ENCODE measurements around the gene GPR34. TPM values are rescaled to one million over a fixed set of nuclear protein-coding genes. Genes with fewer than 3 reads are reported as not detected.

GPR34 gene
- polyA plus RNA-seq, 1 experiment, result not detected

GRCh38 chrX:41661366-41662095 is 27.2 kb upstream of the GPR34 start:
- POLR2A ChIA-PET, result no interaction called here
- CTCF ChIA-PET, result no interaction called here
- TF ChIP-seq CTCF (IDR thresholded peaks at IDR 0.05; ENCODE audit: low read depth, low read length), result no peak
- DNase-seq (ENCODE audit: low read depth, low spot score), result no peak
- H3K27me3 ChIP-seq (ENCODE audit: control insufficient read depth, insufficient read depth, low read length), result no peaks in the 10 kb centered on the region
- H3K27ac ChIP-seq (ENCODE audit: low read depth, low read length), result no peak overlapping the region
- no peak overlapping the region for H3K4me3 ChIP-seq (ENCODE audit: low read depth, low read length)
- H3K9me3 ChIP-seq (ENCODE audit: control insufficient read depth, insufficient read depth, low read length), result no peaks in the 10 kb centered on the region

DNA sequence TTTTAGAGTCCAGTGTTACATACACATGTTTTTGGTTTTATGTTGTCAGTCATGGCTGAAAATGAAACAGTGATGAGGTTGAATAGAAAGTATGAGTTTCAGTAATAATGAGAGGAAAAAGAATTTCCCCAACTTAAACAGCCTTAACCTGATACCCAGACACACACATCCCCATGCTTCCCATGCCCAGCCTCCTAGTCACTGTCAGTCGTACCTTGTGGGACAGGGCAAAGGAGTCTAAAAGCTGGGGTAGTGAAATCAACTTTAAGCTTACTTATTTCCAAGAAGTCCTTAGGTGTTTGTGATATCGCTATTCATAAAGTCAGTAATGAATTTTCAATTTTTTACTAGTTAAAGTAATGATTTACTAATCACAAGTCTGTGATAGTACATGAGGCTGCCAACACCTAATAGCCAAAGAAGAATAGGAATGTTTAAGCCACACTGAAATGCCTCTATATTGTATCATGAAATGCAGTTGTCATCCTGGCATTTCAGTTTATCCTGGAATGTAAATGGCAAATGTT is 24.3 kb upstream of the GPR34 start:
- POLR2A ChIA-PET, result no interaction called here
- no peak overlapping the region for H3K27ac ChIP-seq (ENCODE audit: low read depth, low read length)

DNA sequence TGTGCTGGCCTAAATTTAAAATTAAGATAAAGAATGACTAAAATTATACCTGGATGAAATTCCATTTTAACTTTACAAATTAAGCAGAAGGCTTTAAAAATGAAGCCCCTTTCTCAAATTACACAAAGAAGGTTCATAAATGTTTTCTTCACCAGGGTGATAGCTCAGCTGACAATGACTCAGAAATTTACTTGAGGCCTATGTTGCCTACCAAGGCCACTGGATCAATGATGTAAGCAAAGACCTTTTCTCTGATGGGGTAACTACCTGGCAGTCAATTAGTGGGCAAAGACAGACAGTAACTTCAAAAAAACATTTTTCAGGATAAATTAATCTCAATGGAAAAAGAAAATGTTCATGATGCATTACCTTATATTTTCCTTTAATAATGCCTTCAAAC is 23.9 kb upstream of the GPR34 start:
- ChIA-PET POLR2A (no interaction called here), CTCF (no interaction called here)
- H3K27me3 ChIP-seq (ENCODE audit: control insufficient read depth, insufficient read depth, low read length), result no peaks in the 10 kb centered on the region
- no peak overlapping the region for H3K27ac ChIP-seq (ENCODE audit: low read depth, low read length)
- no peak for DNase-seq (ENCODE audit: low read depth, low spot score)
- no peak for TF ChIP-seq CTCF (IDR thresholded peaks at IDR 0.05; ENCODE audit: low read depth, low read length)
- H3K9me3 ChIP-seq (ENCODE audit: control insufficient read depth, insufficient read depth, low read length), result no peaks in the 10 kb centered on the region
- no peak overlapping the region for H3K4me3 ChIP-seq (ENCODE audit: low read depth, low read length)

More for the DNA sequence above, 24.3 kb upstream of the GPR34 start:
- Histone ChIP-seq H3K27me3 (ENCODE audit: control insufficient read depth, insufficient read depth, low read length) (no peaks in the 10 kb centered on the region), H3K9me3 (ENCODE audit: control insufficient read depth, insufficient read depth, low read length) (no peaks in the 10 kb centered on the region), H3K4me3 (ENCODE audit: low read depth, low read length) (no peak overlapping the region)
- DNase-seq (ENCODE audit: low read depth, low spot score), result no peak
- no peak for TF ChIP-seq CTCF (IDR thresholded peaks at IDR 0.05; ENCODE audit: low read depth, low read length)
- CTCF ChIA-PET, result no interaction called here

- CTCF ChIA-PET, result interaction anchor here (1.1 kb wide), 1 partner anchor 95 kb away, joined by 3 read pairs; no protein-coding TSS in a partner anchor
Measured at GRCh38 chrX:41665686-41666085, 23.1 kb upstream of the GPR34 start.

More at GRCh38 chrX:41665686-41666085, 23.1 kb upstream of the GPR34 start:
- no peaks in the 10 kb centered on the region for H3K9me3 ChIP-seq (ENCODE audit: control insufficient read depth, insufficient read depth, low read length)
- no peak overlapping the region for H3K4me3 ChIP-seq (ENCODE audit: low read depth, low read length)
- no peaks in the 10 kb centered on the region for H3K27me3 ChIP-seq (ENCODE audit: control insufficient read depth, insufficient read depth, low read length)
- no peak overlapping the region for H3K27ac ChIP-seq (ENCODE audit: low read depth, low read length)
- POLR2A ChIA-PET, result interaction anchor here (0.6 kb wide), 1 partner anchor 216 kb away, joined by 5 read pairs; no protein-coding TSS in a partner anchor
- DNase-seq (ENCODE audit: low read depth, low spot score), result no peak
- no peak for TF ChIP-seq CTCF (IDR thresholded peaks at IDR 0.05; ENCODE audit: low read depth, low read length)

All from AG04450 (cell line).